ENCODE data around the gene TRUB2. TPM values are rescaled to one million over a fixed set of nuclear protein-coding genes. Genes with fewer than 3 reads are reported as not detected.

TRUB2 gene
- total RNA-seq, 2 donors from 2014 or later: 14.6 to 27.2 TPM

DNA sequence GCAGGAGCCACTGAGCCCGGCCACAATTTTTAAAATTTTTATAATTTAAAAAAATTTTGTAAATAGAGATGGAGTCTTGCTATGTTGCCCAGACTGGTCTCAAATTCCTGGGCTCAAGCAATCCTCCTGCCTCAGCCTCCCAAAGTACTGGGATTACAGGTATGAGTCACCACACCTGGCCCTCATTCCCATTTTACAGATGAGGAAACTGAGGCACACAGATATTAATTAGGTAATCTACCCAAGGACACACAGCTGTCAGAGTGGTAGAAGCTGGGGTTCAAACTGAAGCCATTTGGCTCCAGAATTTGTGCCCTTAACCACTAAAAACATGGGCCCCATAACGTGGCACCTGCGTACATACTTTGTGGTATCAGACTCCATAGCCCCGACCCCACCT, 7.5 kb downstream of the TRUB2 start:
- intact Hi-C loops (cut with DNase I): no loop called here
- 94% methylated on average over 4 of the region's 4 CpGs for WGBS
- no peaks in the 10 kb centered on the region for H3K27me3 ChIP-seq (replicated peaks; ENCODE audit: insufficient read depth)
- TF ChIP-seq POLR2AphosphoS5 (IDR thresholded peaks at IDR 0.05) (no peak), POLR2A (IDR thresholded peaks at IDR 0.05) (no peak)
- TF ChIP-seq, protein P1, sequence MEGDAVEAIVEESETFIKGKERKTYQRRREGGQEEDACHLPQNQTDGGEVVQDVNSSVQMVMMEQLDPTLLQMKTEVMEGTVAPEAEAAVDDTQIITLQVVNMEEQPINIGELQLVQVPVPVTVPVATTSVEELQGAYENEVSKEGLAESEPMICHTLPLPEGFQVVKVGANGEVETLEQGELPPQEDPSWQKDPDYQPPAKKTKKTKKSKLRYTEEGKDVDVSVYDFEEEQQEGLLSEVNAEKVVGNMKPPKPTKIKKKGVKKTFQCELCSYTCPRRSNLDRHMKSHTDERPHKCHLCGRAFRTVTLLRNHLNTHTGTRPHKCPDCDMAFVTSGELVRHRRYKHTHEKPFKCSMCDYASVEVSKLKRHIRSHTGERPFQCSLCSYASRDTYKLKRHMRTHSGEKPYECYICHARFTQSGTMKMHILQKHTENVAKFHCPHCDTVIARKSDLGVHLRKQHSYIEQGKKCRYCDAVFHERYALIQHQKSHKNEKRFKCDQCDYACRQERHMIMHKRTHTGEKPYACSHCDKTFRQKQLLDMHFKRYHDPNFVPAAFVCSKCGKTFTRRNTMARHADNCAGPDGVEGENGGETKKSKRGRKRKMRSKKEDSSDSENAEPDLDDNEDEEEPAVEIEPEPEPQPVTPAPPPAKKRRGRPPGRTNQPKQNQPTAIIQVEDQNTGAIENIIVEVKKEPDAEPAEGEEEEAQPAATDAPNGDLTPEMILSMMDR (IDR thresholded peaks at IDR 0.05): no peak
- no peak for DNase-seq (ENCODE audit: low spot score)
- H3K9me3 ChIP-seq: no peaks in the 10 kb centered on the region
- H3K4me1 ChIP-seq (replicated peaks): no peaks in the 10 kb centered on the region
- peaks cover 0 to 19% of the 10 kb centered on the region in 2 donors for H3K36me3 ChIP-seq
- H3K4me3 ChIP-seq: no peak overlapping the region
- no peak overlapping the region for H3K27ac ChIP-seq

DNA sequence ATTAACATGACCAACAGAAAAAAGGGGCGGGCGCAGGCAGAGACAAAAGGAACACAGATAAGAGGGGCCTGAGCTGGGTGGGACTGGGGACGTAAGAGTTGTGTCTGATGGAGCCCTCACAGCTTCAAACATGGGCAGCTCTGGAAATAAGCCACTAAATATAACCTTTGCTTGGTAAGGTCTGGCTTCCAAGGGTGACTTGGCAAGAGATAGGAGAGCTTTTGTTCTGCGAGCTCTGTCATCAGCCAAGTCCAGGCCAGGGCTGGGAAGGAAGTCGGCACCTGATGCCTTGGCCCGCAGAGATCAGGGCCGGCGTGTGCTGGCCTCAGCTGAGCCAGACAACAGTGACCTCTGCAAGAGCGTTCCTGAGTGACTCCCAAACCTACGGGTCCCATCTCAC, 11.8 kb downstream of the TRUB2 start:
- H3K27me3 ChIP-seq (replicated peaks; ENCODE audit: insufficient read depth): no peaks in the 10 kb centered on the region
- no peaks in the 10 kb centered on the region for H3K9me3 ChIP-seq
- no peak overlapping the region for H3K4me3 ChIP-seq
- intact Hi-C loops (cut with DNase I): no loop called here
- H3K27ac ChIP-seq: no peak overlapping the region
- H3K36me3 ChIP-seq: peaks cover 4 to 10% of the 10 kb centered on the region in 2 donors
- no peak for DNase-seq (ENCODE audit: low spot score)
- no peaks in the 10 kb centered on the region for H3K4me1 ChIP-seq (replicated peaks)
- TF ChIP-seq POLR2AphosphoS5 (IDR thresholded peaks at IDR 0.05): no peak
- TF ChIP-seq POLR2A (IDR thresholded peaks at IDR 0.05): no peak
- TF ChIP-seq, protein P1 (IDR thresholded peaks at IDR 0.05): no peak
- 76% methylated on average over 10 of the region's 10 CpGs for WGBS

DNA sequence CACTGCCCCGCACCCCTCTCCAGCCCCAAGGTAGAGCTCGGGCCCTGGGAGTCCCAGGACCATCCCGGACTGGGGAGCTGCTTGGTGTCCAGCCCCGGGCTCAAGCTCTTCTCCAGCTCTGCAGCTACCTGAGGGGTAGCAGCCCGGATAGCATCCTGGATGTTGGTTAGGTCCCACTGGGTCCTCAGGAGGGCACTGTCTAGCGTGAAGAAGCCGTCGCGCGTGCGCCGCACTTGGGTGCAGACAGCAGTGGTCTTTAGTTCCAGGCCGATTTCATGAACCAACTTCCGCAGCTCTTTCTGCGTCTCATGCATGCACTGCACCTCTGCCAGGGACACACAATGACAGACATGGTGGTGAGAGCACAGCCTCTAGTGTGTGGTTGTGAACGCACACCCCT, 12.7 kb downstream of the TRUB2 start:
- TF ChIP-seq POLR2A (IDR thresholded peaks at IDR 0.05) (no peak), POLR2AphosphoS5 (IDR thresholded peaks at IDR 0.05) (no peak)
- TF ChIP-seq, protein P1 (IDR thresholded peaks at IDR 0.05): no peak
- intact Hi-C loops (cut with DNase I): no loop called here

DNA sequence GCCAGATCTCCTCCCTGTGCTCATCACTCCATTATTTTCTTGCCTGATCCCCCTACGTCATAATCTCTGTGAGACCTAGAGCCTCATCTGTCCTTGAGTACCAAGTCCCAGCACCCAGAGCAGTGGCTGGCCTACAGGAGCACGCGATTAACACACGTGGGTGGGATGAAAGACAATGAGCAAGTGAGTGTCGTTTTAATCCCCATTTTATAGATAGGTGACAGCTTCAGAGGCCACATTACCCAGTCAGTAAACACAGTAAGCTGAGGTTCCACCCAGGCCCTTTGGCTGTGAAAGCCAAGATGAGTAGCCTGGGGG, 17.3 kb downstream of the TRUB2 start:
- Histone ChIP-seq H3K4me1 (replicated peaks) (no peaks in the 10 kb centered on the region), H3K27me3 (replicated peaks; ENCODE audit: insufficient read depth) (no peaks in the 10 kb centered on the region), H3K36me3 (peaks cover 0 to 4% of the 10 kb centered on the region in 2 donors), H3K9me3 (no peaks in the 10 kb centered on the region), H3K27ac (no peak overlapping the region), H3K4me3 (no peak overlapping the region)
- TF ChIP-seq POLR2AphosphoS5 (IDR thresholded peaks at IDR 0.05) (no peak), POLR2A (IDR thresholded peaks at IDR 0.05) (no peak)
- TF ChIP-seq, protein P1 (IDR thresholded peaks at IDR 0.05): no peak
- 45% methylated on average over 5 of the region's 5 CpGs for WGBS
- intact Hi-C loops (cut with DNase I): no loop called here
- DNase-seq (ENCODE audit: low spot score): no peak

More for the DNA sequence above, 12.7 kb downstream of the TRUB2 start:
- DNase-seq (ENCODE audit: low spot score): no peak
- Histone ChIP-seq H3K9me3 (no peaks in the 10 kb centered on the region), H3K4me1 (replicated peaks) (no peaks in the 10 kb centered on the region), H3K27me3 (replicated peaks; ENCODE audit: insufficient read depth) (no peaks in the 10 kb centered on the region), H3K36me3 (peaks cover 4 to 10% of the 10 kb centered on the region in 2 donors), H3K27ac (no peak overlapping the region), H3K4me3 (no peak overlapping the region)
- 92% methylated on average over 16 of the region's 16 CpGs for WGBS

DNA sequence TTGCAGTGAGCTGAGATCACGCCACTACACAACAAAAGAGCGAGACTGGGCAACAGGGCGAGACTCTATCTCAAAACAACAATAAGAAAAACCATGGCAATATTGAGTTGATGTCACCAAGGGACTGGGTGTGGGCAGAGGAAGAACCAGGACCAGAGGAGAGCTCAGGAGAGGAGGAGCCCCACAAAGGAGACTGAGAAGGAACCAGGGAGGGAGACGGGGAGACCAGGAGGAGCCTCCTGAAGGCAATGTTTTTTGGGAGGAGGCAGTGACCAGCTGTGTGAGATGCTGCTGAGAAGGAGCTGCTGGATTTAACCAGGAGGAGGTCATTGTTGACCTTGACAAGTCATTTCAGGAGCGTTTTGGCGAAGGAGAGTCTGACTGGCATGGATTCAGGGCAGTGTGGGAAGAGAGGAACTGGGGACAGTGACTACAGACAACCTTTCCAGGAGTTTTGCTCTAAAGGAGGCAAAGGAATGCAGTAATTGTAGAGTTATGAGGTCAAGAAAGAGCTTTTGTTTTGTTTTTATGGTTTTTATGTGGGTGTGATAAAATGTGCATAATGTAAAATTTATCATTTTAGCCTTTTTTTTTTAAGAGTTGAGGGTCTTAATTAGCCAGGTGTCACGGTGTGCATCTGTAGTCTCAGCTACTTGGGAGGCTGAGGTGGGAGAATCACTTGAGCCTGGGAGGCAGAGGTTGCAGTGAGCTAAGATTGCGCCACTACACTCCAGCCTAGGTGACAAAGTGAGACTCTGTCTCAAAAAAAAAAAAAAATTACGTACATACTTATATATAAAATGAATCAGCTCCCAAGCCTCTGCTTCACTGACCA, 17.9 kb downstream of the TRUB2 start:
- intact Hi-C loops (cut with DNase I): no loop called here
- Histone ChIP-seq H3K27ac (no peak overlapping the region), H3K4me3 (no peak overlapping the region), H3K27me3 (replicated peaks; ENCODE audit: insufficient read depth) (no peaks in the 10 kb centered on the region), H3K4me1 (replicated peaks) (no peaks in the 10 kb centered on the region), H3K9me3 (no peaks in the 10 kb centered on the region), H3K36me3 (peaks cover 0 to 1% of the 10 kb centered on the region in 2 donors)
- 78% methylated on average over 9 of the region's 9 CpGs for WGBS
- no peak for DNase-seq (ENCODE audit: low spot score)
- TF ChIP-seq, protein P1 (IDR thresholded peaks at IDR 0.05): no peak
- TF ChIP-seq POLR2AphosphoS5 (IDR thresholded peaks at IDR 0.05) (no peak), POLR2A (IDR thresholded peaks at IDR 0.05) (no peak)
